HCT116 (cell line): ENCODE measurements around the gene TEX264. TPM values are rescaled to one million over a fixed set of nuclear protein-coding genes. Genes with fewer than 3 reads are reported as not detected.

Experiments
- ATAC-seq: fragments of 200-7000 bp; cut with Tn5 transposase; 2 replicates; pipeline ENCODE4 v1.9.1; 2020; ENCODE audit warnings: mild to moderate bottlenecking, moderate library complexity
- BruUV-seq: library from RNA; stranded (reverse); fragments of 400-500 nt; replicated peaks from 2 replicates; lab custom pipeline; 2021; lab: Mats Ljungman, UMichigan
- CTCF ChIA-PET: fragments of 300-600 bp; sonication (Branson Sonifier 250); formaldehyde crosslinking; loops from one replicate; lab custom pipeline; 2021; ENCODE audit warnings: antibody characterized with exemption; lab: Charles Lee
- POLR2A ChIA-PET: fragments of 300-600, 350-600 bp; sonication (Branson Sonifier 250); formaldehyde crosslinking; loops from one replicate; lab custom pipeline; 2021; ENCODE audit warnings: antibody characterized with exemption; lab: Charles Lee
- RAD21 ChIA-PET, 2 experiments: fragments of 300-600 bp; sonication (Branson Sonifier 250); formaldehyde crosslinking; loops; one replicate each; lab custom pipeline; 2023; ENCODE audit warnings: low total read pairs in 2 of 2; ENCODE audit not compliant: uncharacterized antibody in 2 of 2, unreplicated experiment in 2 of 2, low non-redundant PET in 1 of 2; lab: Charles Lee
- DNase-seq: peaks from one replicate; pipeline ENCODE4 v3.0.0-alpha.2; 2010; ENCODE audit warnings: low read depth, low spot score
- H2AFZ ChIP-seq: fragments of 200-600 bp; shearing (Covaris generic), sonication (generic); 2 replicates; pipeline ENCODE4 v1.6.1; 2017; ENCODE audit warnings: low read depth, mixed run types, mixed read lengths, antibody characterized with exemption, low read length; ENCODE audit not compliant: poor library complexity, severe bottlenecking
- H3K27ac ChIP-seq: 2 replicates; pipeline ENCODE4 v1.5.1; 2012; ENCODE audit warnings: low read depth, low read length
- H3K27me3 ChIP-seq: fragments of 200-600 bp; sonication (generic); 2 replicates; pipeline ENCODE4 v1.6.1; 2016; ENCODE audit warnings: mixed run types, low read length, mixed read lengths; ENCODE audit not compliant: insufficient read depth
- H3K36me3 ChIP-seq, 2 experiments: fragments of 200-500 bp in 1 of 2; fragments of 200-600 bp in 1 of 2; sonication (Bioruptor generic) in 1 of 2; sonication (generic) in 1 of 2; 2 replicates each; pipeline versions ENCODE4 v1.5.1 to v1.6.1; 2014 to 2016; ENCODE audit warnings: low read length in 2 of 2, inconsistent platforms in 1 of 2, mixed read lengths in 1 of 2, mixed run types in 1 of 2; ENCODE audit not compliant: insufficient read depth in 2 of 2, control insufficient read depth in 1 of 2
- H3K4me1 ChIP-seq, 2 experiments: fragments of 200-600 bp in 1 of 2; sonication (generic) in 1 of 2; 2 replicates each; pipeline versions ENCODE4 v1.5.1 to v1.6.1; 2012 to 2017; ENCODE audit warnings: low read length in 2 of 2, inconsistent platforms in 1 of 2, mild to moderate bottlenecking in 1 of 2, mixed read lengths in 1 of 2, mixed run types in 1 of 2, moderate library complexity in 1 of 2; ENCODE audit not compliant: insufficient read depth in 2 of 2, control insufficient read depth in 1 of 2
- H3K4me2 ChIP-seq: fragments of 200-600 bp; sonication (generic); 2 replicates; pipeline ENCODE4 v1.6.1; 2017; ENCODE audit warnings: mixed run types, low read length, mixed read lengths
- H3K4me3 ChIP-seq, 2 experiments: fragments of 200-600 bp in 1 of 2; sonication (generic) in 1 of 2; replicated peaks in 1 of 2; 2 replicates each; pipeline ENCODE4 v1.5.1; 2011 to 2016; ENCODE audit warnings: low read length in 2 of 2, control low read depth in 1 of 2, low read depth in 1 of 2, mild to moderate bottlenecking in 1 of 2, mixed read lengths in 1 of 2, mixed run types in 1 of 2
- H3K79me2 ChIP-seq: fragments of 200-600 bp; sonication (generic); 2 replicates; pipeline ENCODE4 v1.6.1; 2017; ENCODE audit warnings: mild to moderate bottlenecking, mixed run types, low read length, moderate library complexity, mixed read lengths; ENCODE audit not compliant: insufficient read depth
- H3K9ac ChIP-seq: fragments of 200-600 bp; sonication (generic); 2 replicates; pipeline ENCODE4 v1.6.1; 2016; ENCODE audit warnings: low read length, mixed read lengths
- H3K9me2 ChIP-seq: fragments of 200-600 bp; sonication (generic), shearing (Covaris generic); 2 replicates; pipeline ENCODE4 v1.6.1; 2017; ENCODE audit warnings: mixed run types, mild to moderate bottlenecking, moderate library complexity; ENCODE audit not compliant: insufficient read depth
- H3K9me3 ChIP-seq, 2 experiments: fragments of 200-500 bp in 1 of 2; fragments of 200-600 bp in 1 of 2; sonication (Bioruptor generic) in 1 of 2; sonication (generic) in 1 of 2; 2 replicates each; pipeline ENCODE4 v1.6.1; 2014 to 2017; ENCODE audit warnings: low read length in 2 of 2, mixed read lengths in 2 of 2, inconsistent platforms in 1 of 2, low read depth in 1 of 2, mild to moderate bottlenecking in 1 of 2, mixed run types in 1 of 2, moderate library complexity in 1 of 2; ENCODE audit not compliant: control insufficient read depth in 1 of 2, insufficient read depth in 1 of 2
- H4K20me1 ChIP-seq: fragments of 200-600 bp; sonication (generic), shearing (Covaris generic); 2 replicates; pipeline ENCODE4 v1.6.1; 2017; ENCODE audit warnings: mixed run types, mild to moderate bottlenecking, moderate library complexity; ENCODE audit not compliant: insufficient read depth
- CBX3 ChIP-seq: IDR thresholded peaks from 2 replicates; pipeline ENCODE4 v1.6.1; 2012; ENCODE audit warnings: low read depth
- EGR1 ChIP-seq: IDR thresholded peaks from 2 replicates; pipeline ENCODE4 v1.6.1; 2012; ENCODE audit warnings: low read depth
- ELF1 ChIP-seq: IDR thresholded peaks from 2 replicates; pipeline ENCODE4 v1.6.1; 2012; ENCODE audit warnings: low read depth, borderline replicate concordance
- EZH2phosphoT487 ChIP-seq: fragments of 200-600 bp; IDR thresholded peaks from 2 replicates; pipeline ENCODE4 v1.6.1; 2018; ENCODE audit warnings: antibody characterized with exemption, borderline replicate concordance
- FOSL1 ChIP-seq: IDR thresholded peaks from 2 replicates; pipeline ENCODE4 v1.6.1; 2012; ENCODE audit warnings: low read depth
- POLR2A ChIP-seq: IDR thresholded peaks from 2 replicates; pipeline ENCODE4 v1.7.0; 2011; ENCODE audit warnings: borderline replicate concordance; ENCODE audit not compliant: insufficient read depth, insufficient read length; ENCODE audit errors: extremely low read depth
- POLR2AphosphoS5 ChIP-seq: IDR thresholded peaks from 2 replicates; pipeline ENCODE4 v1.6.1; 2011; ENCODE audit warnings: mild to moderate bottlenecking, low read depth, low read length, moderate library complexity
- RAD21 ChIP-seq: IDR thresholded peaks from 2 replicates; pipeline ENCODE4 v1.6.1; 2012; ENCODE audit warnings: low read depth, mild to moderate bottlenecking
- REST ChIP-seq: IDR thresholded peaks from 2 replicates; pipeline ENCODE4 v1.6.1; 2012; ENCODE audit warnings: low read depth
- SIN3A ChIP-seq: IDR thresholded peaks from 2 replicates; pipeline ENCODE4 v1.6.1; 2012; ENCODE audit warnings: low read depth
- SP1 ChIP-seq: IDR thresholded peaks from 2 replicates; pipeline ENCODE4 v1.6.1; 2012; ENCODE audit warnings: low read depth
- SRF ChIP-seq: IDR thresholded peaks from 2 replicates; pipeline ENCODE4 v1.6.1; 2012; ENCODE audit warnings: low read depth
- TCF7L2 ChIP-seq: IDR thresholded peaks from 2 replicates; pipeline ENCODE4 v1.7.0; 2011; ENCODE audit warnings: borderline replicate concordance, inconsistent platforms; ENCODE audit not compliant: insufficient read depth, insufficient read length; ENCODE audit errors: extremely low read depth
- ZFX ChIP-seq: fragments of 450-650 bp; IDR thresholded peaks from 2 replicates; pipeline ENCODE4 v1.6.1; 2017
- intact Hi-C: fragments of 100-400 bp; cut with micrococcal nuclease; formaldehyde crosslinking; loops from 2 replicates; pipeline ENCODE4 v1.10.0; 2022
- total RNA-seq: library from RNA; stranded (reverse); gene quantifications from one replicate; pipeline ENCODE4 v1.2.1, GENCODE V29; 2021; ENCODE audit not compliant: unreplicated experiment
- TF ChIP-seq, protein P1 (sequence below), 3 experiments: fragments of 200-600 bp in 1 of 3; sonication (generic) in 1 of 3; IDR thresholded peaks in 2 of 3; conservative IDR thresholded peaks in 1 of 3; 2 replicates each; pipeline ENCODE4 v1.5.1; 2012 to 2017; ENCODE audit warnings: low read depth in 2 of 3, low read length in 2 of 3, antibody characterized with exemption in 1 of 3, borderline replicate concordance in 1 of 3, control low read depth in 1 of 3, mild to moderate bottlenecking in 1 of 3, mixed read lengths in 1 of 3, mixed run types in 1 of 3, moderate library complexity in 1 of 3; ENCODE audit not compliant: insufficient read depth in 1 of 3

TEX264 gene
- total RNA-seq, 1 experiment from 2014 or later = 36.0 TPM

GRCh38 chr3:51721062-51721745, 50.2 kb downstream of the TEX264 start:
- ChIA-PET RAD21 (no interaction called here), POLR2A (no interaction called here), CTCF (interaction anchor here (2.7 kb wide), 1 partner anchor 78 kb away, joined by 31 read pairs; no protein-coding TSS in a partner anchor)
- ATAC-seq = no peak
- peaks cover 0 to 7% of the 10 kb centered on the region in 2 experiments; a peak in 2 of 4 replicates for H3K4me1 ChIP-seq
- H3K9ac ChIP-seq = no peak overlapping the region
- no peaks in the 10 kb centered on the region for H3K27me3 ChIP-seq
- intact Hi-C loops = no loop called here
- no peaks in the 10 kb centered on the region for H3K36me3 ChIP-seq
- no peaks in the 10 kb centered on the region for H4K20me1 ChIP-seq
- no peak overlapping the region for H3K27ac ChIP-seq
- TF ChIP-seq TCF7L2 (no peak), ELF1 (no peak), ZFX (no peak), RAD21 (no peak), CBX3 (no peak)
- DNase-seq = no peak
- H2AFZ ChIP-seq = no peak overlapping the region
- H3K9me2 ChIP-seq = no peaks in the 10 kb centered on the region
- no TSS peak for BruUV-seq
- H3K4me3 ChIP-seq = no peak overlapping the region
- no peaks in the 10 kb centered on the region for H3K9me3 ChIP-seq
- H3K79me2 ChIP-seq = no peaks in the 10 kb centered on the region
- H3K4me2 ChIP-seq = no peak overlapping the region

DNA sequence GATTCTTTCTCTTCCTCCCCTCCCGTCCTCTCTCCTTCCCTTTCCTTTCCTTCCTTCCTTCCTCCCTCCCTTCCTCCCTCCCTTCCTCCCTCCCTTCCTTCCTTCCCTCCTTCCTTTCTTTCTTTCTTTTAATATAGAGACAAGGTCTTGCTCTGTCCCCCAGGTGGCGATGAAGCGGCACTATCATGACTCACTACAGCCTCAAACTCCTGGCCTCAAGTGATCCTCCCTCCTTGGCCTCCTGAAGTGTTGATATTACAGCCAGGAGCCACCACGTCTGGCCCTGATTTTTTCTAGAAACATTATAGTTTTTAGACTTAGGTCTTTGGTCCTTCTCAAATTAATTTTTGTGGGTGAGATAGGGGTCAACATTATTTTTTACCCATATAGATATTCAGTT, 51.3 kb downstream of the TEX264 start:
- intact Hi-C loops = no loop called here
- H3K36me3 ChIP-seq = no peaks in the 10 kb centered on the region
- no peaks in the 10 kb centered on the region for H3K27me3 ChIP-seq
- H3K4me1 ChIP-seq = peaks cover 0 to 7% of the 10 kb centered on the region in 2 experiments; a peak in 2 of 4 replicates
- no peak overlapping the region for H2AFZ ChIP-seq
- ATAC-seq = 0 out of 2 replicates have a peak, but pooled peaks have one; percentile 28
- H3K27ac ChIP-seq = no peak overlapping the region
- peak; percentile 10 for DNase-seq
- no peaks in the 10 kb centered on the region for H3K79me2 ChIP-seq
- CTCF ChIA-PET = no interaction called here
- H4K20me1 ChIP-seq = no peaks in the 10 kb centered on the region
- BruUV-seq = no TSS peak
- H3K4me2 ChIP-seq = no peak overlapping the region
- RAD21 ChIA-PET = no interaction called here
- POLR2A ChIA-PET = interaction anchor here (0.7 kb wide), 1 partner anchor 1462 kb away, joined by 4 read pairs; no protein-coding TSS in a partner anchor
- H3K9me3 ChIP-seq = no peaks in the 10 kb centered on the region
- H3K9ac ChIP-seq = no peak overlapping the region
- H3K4me3 ChIP-seq = no peak overlapping the region
- no peaks in the 10 kb centered on the region for H3K9me2 ChIP-seq
- TF ChIP-seq TCF7L2 = no peak
- TF ChIP-seq, protein P1, sequence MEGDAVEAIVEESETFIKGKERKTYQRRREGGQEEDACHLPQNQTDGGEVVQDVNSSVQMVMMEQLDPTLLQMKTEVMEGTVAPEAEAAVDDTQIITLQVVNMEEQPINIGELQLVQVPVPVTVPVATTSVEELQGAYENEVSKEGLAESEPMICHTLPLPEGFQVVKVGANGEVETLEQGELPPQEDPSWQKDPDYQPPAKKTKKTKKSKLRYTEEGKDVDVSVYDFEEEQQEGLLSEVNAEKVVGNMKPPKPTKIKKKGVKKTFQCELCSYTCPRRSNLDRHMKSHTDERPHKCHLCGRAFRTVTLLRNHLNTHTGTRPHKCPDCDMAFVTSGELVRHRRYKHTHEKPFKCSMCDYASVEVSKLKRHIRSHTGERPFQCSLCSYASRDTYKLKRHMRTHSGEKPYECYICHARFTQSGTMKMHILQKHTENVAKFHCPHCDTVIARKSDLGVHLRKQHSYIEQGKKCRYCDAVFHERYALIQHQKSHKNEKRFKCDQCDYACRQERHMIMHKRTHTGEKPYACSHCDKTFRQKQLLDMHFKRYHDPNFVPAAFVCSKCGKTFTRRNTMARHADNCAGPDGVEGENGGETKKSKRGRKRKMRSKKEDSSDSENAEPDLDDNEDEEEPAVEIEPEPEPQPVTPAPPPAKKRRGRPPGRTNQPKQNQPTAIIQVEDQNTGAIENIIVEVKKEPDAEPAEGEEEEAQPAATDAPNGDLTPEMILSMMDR (IDR thresholded peaks at IDR 0.05 in 2 of 3, conservative IDR thresholded peaks at IDR 0.05 in 1 of 3; ENCODE audit: borderline replicate concordance in 1 of 3, insufficient read depth in 1 of 3, low read depth in 2 of 3, low read length in 2 of 3) = peak; percentile 22 to 42 (median 37); a peak in 4 of 6 replicates
- TF ChIP-seq POLR2AphosphoS5 = no peak
- TF ChIP-seq EZH2phosphoT487 = no peak
- TF ChIP-seq SRF = no peak
- TF ChIP-seq ELF1 = no peak
- TF ChIP-seq SP1 = no peak
- TF ChIP-seq FOSL1 = peak; percentile 21; the same call in 1 of the 2 replicates
- peak; percentile 87 for TF ChIP-seq CBX3
- no peak for TF ChIP-seq POLR2A
- TF ChIP-seq REST = no peak
- TF ChIP-seq EGR1 = no peak
- no peak for TF ChIP-seq SIN3A
- peak; percentile 54 for TF ChIP-seq RAD21
